Tibial artery (tissue), 4 donors: ENCODE measurements around the gene HTR4.
A peak's percentile ranks its signal among the peaks of the same experiment; 100 is the strongest.
"Not testable (repeated sequence)": the region's sequence is repeated elsewhere in the genome, so short reads cannot be mapped to it uniquely, and the experiment has no call there.

ENCODE experiments used
- DNase-seq, 2 donors: peaks; one replicate each; pipeline ENCODE4 v3.0.0-alpha.2; 2019
- H3K27ac ChIP-seq, 2 donors: fragments of 200-600 bp; sonication (generic) in 1 of 2; 1 replicate in 1 of 2; 2 replicates in 1 of 2; pipeline ENCODE4 v1.5.1; 2018 to 2019; ENCODE audit warnings: mild to moderate bottlenecking in 1 of 2
- H3K27me3 ChIP-seq, 2 donors: fragments of 200-600 bp; sonication (generic) in 1 of 2; one replicate each; pipeline versions ENCODE4 v1.5.1 to v1.6.0; 2016 to 2019
- H3K36me3 ChIP-seq, 3 donors: fragments of 200-600 bp; sonication (generic) in 2 of 3; one replicate each; pipeline ENCODE4 v1.5.1; 2016 to 2019; ENCODE audit warnings: mild to moderate bottlenecking in 2 of 3
- H3K4me1 ChIP-seq, 4 donors: fragments of 200-600 bp; sonication (generic) in 2 of 4; 1 replicate in 3 of 4; 2 replicates in 1 of 4; pipeline ENCODE4 v1.5.1; 2016 to 2019
- H3K4me3 ChIP-seq, 2 donors: fragments of 200-600 bp; sonication (generic) in 1 of 2; 1 replicate in 1 of 2; 2 replicates in 1 of 2; pipeline ENCODE4 v1.5.1; 2018 to 2019; ENCODE audit warnings: mild to moderate bottlenecking in 2 of 2
- H3K9me3 ChIP-seq, 3 donors: fragments of 200-600 bp; sonication (generic) in 1 of 3; one replicate each; pipeline ENCODE4 v1.5.1; 2016 to 2019
- CTCF ChIP-seq, 2 experiments: fragments of 200-600 bp in 1 of 2; fragments of 450-650 bp in 1 of 2; IDR thresholded peaks; one replicate each; pipeline ENCODE4 v1.5.1; 2017 to 2019; ENCODE audit warnings: antibody characterized with exemption in 2 of 2, mild to moderate bottlenecking in 1 of 2, moderate library complexity in 1 of 2
- intact Hi-C: fragments of 100-400 bp; cut with DNase I; formaldehyde crosslinking; loops from one replicate; pipeline ENCODE4 v1.15.0; 2023; ENCODE audit warnings: low total_unique reads

HTR4 gene

GRCh38 chr5:148476302-148476701, 178.0 kb downstream of the HTR4 start:
- Histone ChIP-seq H3K27ac (no peak overlapping the region), H3K27me3 (no peaks in the 10 kb centered on the region), H3K36me3 (no peaks in the 10 kb centered on the region), H3K4me1 (no peaks in the 10 kb centered on the region), H3K9me3 (no peaks in the 10 kb centered on the region), H3K4me3 (no peak overlapping the region)
- TF ChIP-seq CTCF (IDR thresholded peaks at IDR 0.05), result no peak
- intact Hi-C loops, result no loop called here
- DNase-seq, result no peak

- Histone ChIP-seq H3K27me3 (no peaks in the 10 kb centered on the region), H3K27ac (peak overlapping the region; percentile 62 to 64)
- no peak for TF ChIP-seq CTCF (IDR thresholded peaks at IDR 0.05)
These were observed 180.3 kb downstream of the HTR4 start for GRCh38 chr5:148474025-148474511.

GRCh38 chr5:148471379-148471778, 182.9 kb downstream of the HTR4 start:
- H3K36me3 ChIP-seq, result no peaks in the 10 kb centered on the region
- H3K9me3 ChIP-seq, result no peaks in the 10 kb centered on the region
- no peak for TF ChIP-seq CTCF (IDR thresholded peaks at IDR 0.05)
- intact Hi-C loops, result no loop called here
- H3K27ac ChIP-seq, result peak overlapping the region; percentile 56 to 66
- peaks cover 0 to 9% (median 2%) of the 10 kb centered on the region in 4 donors for H3K4me1 ChIP-seq
- H3K4me3 ChIP-seq, result no peak overlapping the region
- no peak for DNase-seq
- no peaks in the 10 kb centered on the region for H3K27me3 ChIP-seq

More at GRCh38 chr5:148474025-148474511, 180.3 kb downstream of the HTR4 start:
- H3K9me3 ChIP-seq, result no peaks in the 10 kb centered on the region
- H3K4me3 ChIP-seq, result peak overlapping the region in 1 of 2 donors; percentile 13
- DNase-seq, result peak; percentile 89
- intact Hi-C loops, result no loop called here
- peaks cover 0 to 4% (median 1%) of the 10 kb centered on the region in 4 donors for H3K4me1 ChIP-seq
- no peaks in the 10 kb centered on the region for H3K36me3 ChIP-seq

GRCh38 chr5:148469501-148469935, 184.8 kb downstream of the HTR4 start:
- peak overlapping the region; percentile 56 to 66 for H3K27ac ChIP-seq
- intact Hi-C loops, result no loop called here
- no peak for TF ChIP-seq CTCF (IDR thresholded peaks at IDR 0.05)
- H3K36me3 ChIP-seq, result no peaks in the 10 kb centered on the region
- peaks cover 0 to 21% (median 3%) of the 10 kb centered on the region in 4 donors for H3K4me1 ChIP-seq
- DNase-seq, result peak; percentile 75 to 81
- H3K4me3 ChIP-seq, result no peak overlapping the region
- H3K9me3 ChIP-seq, result no peaks in the 10 kb centered on the region
- no peaks in the 10 kb centered on the region for H3K27me3 ChIP-seq

- H3K4me3 ChIP-seq, H3K27me3 ChIP-seq, H3K36me3 ChIP-seq, intact Hi-C loops, H3K9me3 ChIP-seq, DNase-seq: not testable (repeated sequence)
- H3K4me1 ChIP-seq, result peaks cover 0 to 21% (median 3%) of the 10 kb centered on the region in 4 donors
- peak overlapping the region; percentile 56 to 66 for H3K27ac ChIP-seq
These were observed 185.6 kb downstream of the HTR4 start for GRCh38 chr5:148468746-148469145.

- Histone ChIP-seq H3K4me3 (no peak overlapping the region), H3K9me3 (no peaks in the 10 kb centered on the region), H3K27ac (peak overlapping the region; percentile 56 to 66), H3K36me3 (no peaks in the 10 kb centered on the region), H3K4me1 (peaks cover 0 to 21% (median 3%) of the 10 kb centered on the region in 4 donors), H3K27me3 (no peaks in the 10 kb centered on the region)
- no peak for TF ChIP-seq CTCF (IDR thresholded peaks at IDR 0.05)
- intact Hi-C loops, result no loop called here
- no peak for DNase-seq
These were observed 186.4 kb downstream of the HTR4 start for GRCh38 chr5:148467958-148468357.
